B cell (primary cell): ENCODE measurements around the gene NT5DC3. TPM values are rescaled to one million over a fixed set of nuclear protein-coding genes. Genes with fewer than 3 reads are reported as not detected.

ENCODE experiments used
- ATAC-seq: fragments of 200-7000 bp; cut with Tn5 transposase; one replicate; pipeline ENCODE4 v1.10.0; 2021; ENCODE audit warnings: low read depth, mild to moderate bottlenecking, moderate number of reproducible peaks, moderate library complexity
- CTCF ChIA-PET: fragments of 350-600 bp; sonication (Branson Sonifier 250); formaldehyde crosslinking; loops from one replicate; lab custom pipeline; 2021; ENCODE audit warnings: antibody characterized with exemption, inconsistent platforms; lab: Charles Lee
- POLR2A ChIA-PET: fragments of 350-600 bp; sonication (Branson Sonifier 250); formaldehyde crosslinking; loops from one replicate; lab custom pipeline; 2021; ENCODE audit warnings: antibody characterized with exemption; lab: Charles Lee
- DNase-seq: peaks from one replicate; pipeline ENCODE4 v3.0.0; 2013
- H2AFZ ChIP-seq: 2 replicates; pipeline ENCODE4 v1.6.1; 2012; ENCODE audit warnings: mild to moderate bottlenecking, low read depth, low read length; ENCODE audit not compliant: insufficient read depth, poor library complexity, severe bottlenecking
- H3K27ac ChIP-seq, 2 donors: 1 replicate in 1 of 2; 2 replicates in 1 of 2; pipeline ENCODE4 v1.5.1; 2012 to 2013; ENCODE audit warnings: low read length in 2 of 2, mild to moderate bottlenecking in 2 of 2, moderate library complexity in 1 of 2
- H3K27me3 ChIP-seq, 4 experiments: fragments of 200-600 bp in 1 of 4; sonication (generic) in 1 of 4; replicated peaks in 1 of 4; 1 replicate in 2 of 4; 2 replicates in 2 of 4; pipeline versions ENCODE4 v1.6.1 to v1.7.0; 2013 to 2016; ENCODE audit warnings: low read length in 3 of 4, mild to moderate bottlenecking in 2 of 4, mixed read lengths in 1 of 4, moderate library complexity in 1 of 4; ENCODE audit not compliant: insufficient read depth in 4 of 4, control insufficient read depth in 3 of 4; ENCODE audit errors: control extremely low read depth in 1 of 4
- H3K36me3 ChIP-seq, 2 experiments: replicated peaks in 1 of 2; 1 replicate in 1 of 2; 2 replicates in 1 of 2; pipeline versions ENCODE4 v1.6.1 to v1.7.1; 2013; ENCODE audit warnings: low read length in 1 of 2; ENCODE audit not compliant: insufficient read depth in 2 of 2, control insufficient read depth in 1 of 2; ENCODE audit errors: control extremely low read depth in 1 of 2, extremely low read depth in 1 of 2
- H3K4me1 ChIP-seq, 2 donors: fragments of 200-600 bp in 1 of 2; sonication (generic) in 1 of 2; 1 replicate in 1 of 2; 2 replicates in 1 of 2; pipeline versions ENCODE4 v1.5.1 to v1.6.1; 2013 to 2017; ENCODE audit warnings: low read length in 2 of 2; ENCODE audit not compliant: control insufficient read depth in 2 of 2, insufficient read depth in 2 of 2
- H3K4me2 ChIP-seq: replicated peaks from 2 replicates; pipeline ENCODE3; 2012; ENCODE audit warnings: mild to moderate bottlenecking, low read depth, low read length; ENCODE audit not compliant: poor library complexity, severe bottlenecking
- H3K4me3 ChIP-seq, 5 experiments: fragments of 200-600 bp in 1 of 5; sonication (generic) in 1 of 5; 1 replicate in 3 of 5; 2 replicates in 2 of 5; pipeline versions ENCODE4 v1.5.1 to v1.7.0; 2011 to 2016; ENCODE audit warnings: low read length in 4 of 5, mild to moderate bottlenecking in 4 of 5, low read depth in 2 of 5, control low read depth in 1 of 5, moderate library complexity in 1 of 5; ENCODE audit not compliant: insufficient read depth in 1 of 5; ENCODE audit errors: control extremely low read depth in 1 of 5, extremely low read depth in 1 of 5
- H3K79me2 ChIP-seq: fragments of 200-600 bp; sonication (generic); one replicate; pipeline ENCODE4 v1.6.0; 2016; ENCODE audit warnings: low read length; ENCODE audit not compliant: control insufficient read depth, insufficient read depth
- H3K9ac ChIP-seq: fragments of 200-600 bp; sonication (generic); 2 replicates; pipeline ENCODE4 v1.6.1; 2017; ENCODE audit warnings: mild to moderate bottlenecking, low read length, moderate library complexity
- H3K9me3 ChIP-seq, 3 donors: one replicate each; pipeline versions ENCODE4 v1.6.1 to v1.7.1; 2013; ENCODE audit warnings: low read length in 2 of 3; ENCODE audit not compliant: control insufficient read depth in 2 of 3, insufficient read depth in 1 of 3; ENCODE audit errors: control extremely low read depth in 1 of 3
- H4K20me1 ChIP-seq: 2 replicates; pipeline ENCODE4 v1.6.0; 2012; ENCODE audit warnings: mild to moderate bottlenecking, low read length; ENCODE audit not compliant: insufficient read depth, control insufficient read depth, poor library complexity, severe bottlenecking
- H3K27ac Mint-ChIP-seq: one replicate; pipeline ENCODE4 v1.8.0; 2021; ENCODE audit warnings: mixed read lengths
- H3K27me3 Mint-ChIP-seq: one replicate; pipeline ENCODE4 v1.8.0; 2021; ENCODE audit warnings: mixed read lengths
- H3K4me1 Mint-ChIP-seq: one replicate; pipeline ENCODE4 v1.8.0; 2021; ENCODE audit warnings: mixed read lengths
- H3K4me3 Mint-ChIP-seq: one replicate; pipeline ENCODE4 v1.8.0; 2021; ENCODE audit warnings: mixed read lengths
- H3K9me3 Mint-ChIP-seq: one replicate; pipeline ENCODE4 v1.8.0; 2022; ENCODE audit warnings: mixed read lengths; ENCODE audit not compliant: insufficient read depth
- EZH2 ChIP-seq: IDR thresholded peaks from 2 replicates; pipeline ENCODE4 v1.6.1; 2012; ENCODE audit warnings: borderline replicate concordance, low read depth, mild to moderate bottlenecking, moderate library complexity, low read length; ENCODE audit not compliant: insufficient read depth, poor library complexity, severe bottlenecking
- WGBS: methylation state at CpG from one replicate; pipeline ENCODE4 v1.1.5; 2013; ENCODE audit warnings: missing lambda C conversion rate; ENCODE audit not compliant: insufficient coverage; 5-methylcytosine and 5-hydroxymethylcytosine counted together
- intact Hi-C: fragments of 100-400 bp; cut with micrococcal nuclease; formaldehyde crosslinking; loops from one replicate; pipeline ENCODE4 v1.10.0; 2022
- polyA plus RNA-seq: library from polyadenylated mRNA; depleted of rRNA; stranded (reverse); fragments of >200 nt; gene quantifications from 2 replicates; pipeline ENCODE4 v1.2.3, GENCODE V29; 2012
- total RNA-seq, 2 donors: library from RNA; stranded (reverse); fragments of 120-200 nt in 1 of 2; gene quantifications; 1 replicate in 1 of 2; 2 replicates in 1 of 2; pipeline versions ENCODE4 v1.2.3 to v1.2.4, GENCODE V29; 2013 to 2022
- TF ChIP-seq, protein P1 (sequence below): fragments of 200-600 bp; IDR thresholded peaks from one replicate; pipeline ENCODE4 v1.8.0; 2022; ENCODE audit warnings: antibody characterized with exemption, mild to moderate bottlenecking

The NT5DC3 gene
- total and polyA plus RNA-seq, 2 donors (not counting 1 experiment from before 2014, with no cell fraction given): 4.4 to 10.6 TPM

DNA sequence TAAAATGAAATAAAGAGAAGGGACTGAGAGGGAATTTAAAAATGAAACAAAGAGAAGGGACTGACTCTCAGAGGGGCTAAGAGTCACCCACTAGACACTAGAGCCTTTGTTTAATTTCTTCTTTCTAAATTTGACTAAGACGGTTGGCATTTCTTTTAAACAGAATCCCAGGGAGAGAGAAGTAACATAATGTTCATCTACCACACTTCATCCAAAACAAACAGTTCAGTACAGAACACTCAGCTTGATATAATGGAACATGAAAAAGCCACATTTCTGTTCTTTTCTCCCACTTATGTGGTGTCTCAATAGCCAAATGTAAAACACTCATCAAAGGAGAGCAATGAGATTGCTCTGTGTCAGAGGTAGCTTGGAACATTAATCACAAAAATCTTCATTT is 10.1 kb upstream of the NT5DC3 start:
- Histone ChIP-seq H3K27me3 (no peaks in the 10 kb centered on the region), H3K79me2 (no peaks in the 10 kb centered on the region), H4K20me1 (no peaks in the 10 kb centered on the region), H3K36me3 (no peaks in the 10 kb centered on the region), H3K4me2 (no peak overlapping the region), H3K9me3 (no peaks in the 10 kb centered on the region), H3K9ac (no peak overlapping the region), H3K27ac (no peak overlapping the region), H3K4me3 (no peak overlapping the region), H2AFZ (no peak overlapping the region), H3K4me1 (no peaks in the 10 kb centered on the region)
- WGBS: no CpG with 5 or more reads among the region's 1 CpG
- TF ChIP-seq, protein P1, sequence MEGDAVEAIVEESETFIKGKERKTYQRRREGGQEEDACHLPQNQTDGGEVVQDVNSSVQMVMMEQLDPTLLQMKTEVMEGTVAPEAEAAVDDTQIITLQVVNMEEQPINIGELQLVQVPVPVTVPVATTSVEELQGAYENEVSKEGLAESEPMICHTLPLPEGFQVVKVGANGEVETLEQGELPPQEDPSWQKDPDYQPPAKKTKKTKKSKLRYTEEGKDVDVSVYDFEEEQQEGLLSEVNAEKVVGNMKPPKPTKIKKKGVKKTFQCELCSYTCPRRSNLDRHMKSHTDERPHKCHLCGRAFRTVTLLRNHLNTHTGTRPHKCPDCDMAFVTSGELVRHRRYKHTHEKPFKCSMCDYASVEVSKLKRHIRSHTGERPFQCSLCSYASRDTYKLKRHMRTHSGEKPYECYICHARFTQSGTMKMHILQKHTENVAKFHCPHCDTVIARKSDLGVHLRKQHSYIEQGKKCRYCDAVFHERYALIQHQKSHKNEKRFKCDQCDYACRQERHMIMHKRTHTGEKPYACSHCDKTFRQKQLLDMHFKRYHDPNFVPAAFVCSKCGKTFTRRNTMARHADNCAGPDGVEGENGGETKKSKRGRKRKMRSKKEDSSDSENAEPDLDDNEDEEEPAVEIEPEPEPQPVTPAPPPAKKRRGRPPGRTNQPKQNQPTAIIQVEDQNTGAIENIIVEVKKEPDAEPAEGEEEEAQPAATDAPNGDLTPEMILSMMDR: no peak
- TF ChIP-seq EZH2: no peak
- no peak overlapping the region for H3K4me3 Mint-ChIP-seq
- intact Hi-C loops: no loop called here
- ChIA-PET CTCF (no interaction called here), POLR2A (no interaction called here)
- DNase-seq: no peak
- ATAC-seq: no peak
- H3K9me3 Mint-ChIP-seq: no peaks in the 10 kb centered on the region
- H3K4me1 Mint-ChIP-seq: no peaks in the 10 kb centered on the region
- no peak overlapping the region for H3K27ac Mint-ChIP-seq
- no peaks in the 10 kb centered on the region for H3K27me3 Mint-ChIP-seq

DNA sequence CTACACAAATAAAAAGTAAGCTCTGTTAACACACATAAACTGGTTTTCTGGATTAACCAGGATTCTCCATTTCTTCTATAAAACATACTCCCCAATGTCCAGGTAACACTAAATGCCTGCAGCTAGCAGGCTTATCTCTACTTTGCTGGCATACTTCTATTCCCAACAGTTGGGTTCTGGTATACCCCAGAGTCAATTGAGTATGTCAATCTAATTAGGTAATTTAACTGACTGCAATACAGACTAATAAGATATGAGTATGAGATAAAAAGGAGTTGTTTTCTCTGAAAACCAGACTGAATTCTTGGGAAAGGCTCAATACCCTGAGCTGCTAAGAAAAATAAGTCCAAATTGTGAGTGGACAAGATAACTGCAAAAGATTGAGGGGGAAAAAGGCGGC is 9.4 kb upstream of the NT5DC3 start:
- POLR2A ChIA-PET: no interaction called here
- no peaks in the 10 kb centered on the region for H3K36me3 ChIP-seq
- H3K9me3 ChIP-seq: no peaks in the 10 kb centered on the region
- ATAC-seq (no peak), DNase-seq (no peak)
- H3K4me2 ChIP-seq: no peak overlapping the region
- no peaks in the 10 kb centered on the region for H3K4me1 Mint-ChIP-seq
- WGBS: no CpG with 5 or more reads among the region's 1 CpG
- no peak for TF ChIP-seq EZH2
- TF ChIP-seq, protein P1: no peak
- intact Hi-C loops: no loop called here
- H3K4me3 ChIP-seq: no peak overlapping the region
- H3K4me3 Mint-ChIP-seq: no peak overlapping the region
- H3K27ac ChIP-seq: no peak overlapping the region
- no peak overlapping the region for H3K27ac Mint-ChIP-seq
- CTCF ChIA-PET: interaction anchor here (1.4 kb wide), 1 partner anchor 9 kb away, joined by 3 read pairs; the partner anchor contains the start of gene NT5DC3
- H3K79me2 ChIP-seq: no peaks in the 10 kb centered on the region
- no peak overlapping the region for H3K9ac ChIP-seq
- no peaks in the 10 kb centered on the region for H3K27me3 Mint-ChIP-seq
- H3K9me3 Mint-ChIP-seq: no peaks in the 10 kb centered on the region
- H4K20me1 ChIP-seq: no peaks in the 10 kb centered on the region
- no peaks in the 10 kb centered on the region for H3K27me3 ChIP-seq
- H2AFZ ChIP-seq: no peak overlapping the region
- H3K4me1 ChIP-seq: no peaks in the 10 kb centered on the region
